Breast epithelium (tissue), 4 donors: ENCODE measurements around the gene FSIP1. TPM values are rescaled to one million over a fixed set of nuclear protein-coding genes. Genes with fewer than 3 reads are reported as not detected.

Experiments used
- DNase-seq, 2 donors: peaks; one replicate each; pipeline ENCODE4 v3.0.0-alpha.2; 2019; ENCODE audit warnings: low spot score in 2 of 2
- H3K27ac ChIP-seq, 2 donors: fragments of 200-600 bp; sonication (generic) in 1 of 2; one replicate each; pipeline ENCODE4 v1.5.1; 2016 to 2019; ENCODE audit warnings: mild to moderate bottlenecking in 1 of 2
- H3K27me3 ChIP-seq, 2 donors: fragments of 200-600 bp; sonication (generic) in 1 of 2; one replicate each; pipeline versions ENCODE4 v1.5.1 to v1.6.0; 2017 to 2019; ENCODE audit warnings: control low read depth in 1 of 2, mild to moderate bottlenecking in 1 of 2
- H3K36me3 ChIP-seq: fragments of 200-600 bp; one replicate; pipeline ENCODE4 v1.5.1; 2019
- H3K4me1 ChIP-seq, 2 donors: fragments of 200-600 bp; sonication (generic); one replicate each; pipeline ENCODE4 v1.5.1; 2016 to 2019; ENCODE audit warnings: control low read depth in 1 of 2
- H3K4me3 ChIP-seq, 3 donors: fragments of 200-600 bp; sonication (generic); 1 replicate in 2 of 3; 2 replicates in 1 of 3; pipeline ENCODE4 v1.5.1; 2016 to 2019; ENCODE audit warnings: mild to moderate bottlenecking in 3 of 3, moderate library complexity in 2 of 3
- H3K9me3 ChIP-seq, 2 donors: fragments of 200-600 bp; sonication (generic) in 1 of 2; one replicate each; pipeline ENCODE4 v1.5.1; 2016 to 2019; ENCODE audit warnings: control low read depth in 1 of 2
- CTCF ChIP-seq, 3 donors: fragments of 450-650 bp; IDR thresholded peaks; one replicate each; pipeline ENCODE4 v1.5.1; 2016 to 2017; ENCODE audit warnings: antibody characterized with exemption in 3 of 3, mild to moderate bottlenecking in 3 of 3, moderate library complexity in 3 of 3
- POLR2A ChIP-seq: fragments of 450-650 bp; IDR thresholded peaks from one replicate; pipeline ENCODE4 v1.6.1; 2016; ENCODE audit warnings: antibody characterized with exemption, mild to moderate bottlenecking, moderate library complexity
- POLR2AphosphoS5 ChIP-seq, 3 donors: sonication (generic); formaldehyde crosslinking; IDR thresholded peaks; one replicate each; pipeline ENCODE4 v1.6.1; 2017; ENCODE audit warnings: antibody characterized with exemption in 3 of 3
- intact Hi-C: fragments of 100-400 bp; cut with DNase I; formaldehyde crosslinking; loops from one replicate; pipeline ENCODE4 v1.15.1; 2023; ENCODE audit warnings: low total_unique reads
- total RNA-seq, 3 donors: library from RNA; depleted of rRNA; stranded (reverse); fragments of >200 nt; gene quantifications; one replicate each; pipeline ENCODE4 v1.1.0, GENCODE V29; 2016

The FSIP1 gene
- total RNA-seq, 3 donors from 2014 or later = 0.32 to 23.3 (median 16.2) TPM

DNA sequence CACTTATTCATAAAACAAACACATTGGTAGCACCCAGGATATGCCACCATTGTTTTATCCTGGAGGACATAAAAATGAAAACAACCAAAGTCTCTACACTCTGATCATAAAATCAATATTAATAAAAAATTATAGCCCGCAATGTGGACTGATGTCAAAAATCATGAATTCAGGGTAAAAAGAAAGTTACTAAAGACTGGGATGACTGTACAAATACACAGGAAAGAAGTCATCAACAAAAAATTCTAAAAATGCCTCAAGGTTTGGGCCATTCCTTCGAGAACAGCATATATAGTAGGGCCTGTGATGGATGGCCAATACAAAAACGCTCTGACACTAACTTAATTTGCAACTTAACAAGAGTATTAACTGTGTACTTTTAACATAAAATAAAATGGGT, 125.0 kb downstream of the FSIP1 start:
- Histone ChIP-seq H3K4me1 (no peaks in the 10 kb centered on the region), H3K9me3 (no peaks in the 10 kb centered on the region), H3K27ac (no peak overlapping the region), H3K36me3 (no peaks in the 10 kb centered on the region), H3K27me3 (no peaks in the 10 kb centered on the region), H3K4me3 (no peak overlapping the region)
- DNase-seq = no peak
- intact Hi-C loops = no loop called here
- no peak for TF ChIP-seq POLR2A

GRCh38 chr15:39657181-39657580, 125.5 kb downstream of the FSIP1 start:
- DNase-seq = no peak
- no peak for TF ChIP-seq POLR2AphosphoS5 (IDR thresholded peaks at IDR 0.05)
- no peak for TF ChIP-seq POLR2A
- no peak for TF ChIP-seq CTCF (IDR thresholded peaks at IDR 0.05)
- Histone ChIP-seq H3K36me3 (no peaks in the 10 kb centered on the region), H3K4me3 (no peak overlapping the region), H3K9me3 (no peaks in the 10 kb centered on the region), H3K27me3 (no peaks in the 10 kb centered on the region), H3K4me1 (no peaks in the 10 kb centered on the region), H3K27ac (no peak overlapping the region)
- intact Hi-C loops = no loop called here

DNA sequence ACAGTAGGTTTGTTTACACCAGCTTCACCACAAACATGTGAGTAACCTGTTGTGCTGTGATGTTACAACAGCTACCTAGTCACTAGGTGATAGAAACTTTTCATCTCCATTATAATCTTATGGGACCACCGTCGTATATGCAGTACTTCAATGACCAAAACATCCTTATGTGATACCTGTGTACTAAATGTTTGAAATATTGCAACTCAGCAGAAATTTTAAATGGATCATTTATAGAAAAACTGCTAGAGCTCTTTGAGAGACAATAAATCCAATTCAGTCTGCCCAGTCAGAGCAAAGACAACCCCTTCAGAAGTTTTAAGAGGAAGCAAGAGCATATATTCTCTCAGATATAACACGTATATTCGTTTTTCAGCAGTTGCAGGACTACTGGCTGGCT, 128.3 kb downstream of the FSIP1 start:
- no peaks in the 10 kb centered on the region for H3K36me3 ChIP-seq
- H3K4me3 ChIP-seq = no peak overlapping the region
- TF ChIP-seq CTCF (IDR thresholded peaks at IDR 0.05) (no peak), POLR2A (no peak), POLR2AphosphoS5 (IDR thresholded peaks at IDR 0.05) (no peak)
- H3K27me3 ChIP-seq = no peaks in the 10 kb centered on the region
- H3K27ac ChIP-seq = no peak overlapping the region
- intact Hi-C loops = no loop called here
- no peaks in the 10 kb centered on the region for H3K4me1 ChIP-seq
- DNase-seq = no peak
- H3K9me3 ChIP-seq = no peaks in the 10 kb centered on the region

GRCh38 chr15:39651881-39652280, 130.8 kb downstream of the FSIP1 start:
- no peaks in the 10 kb centered on the region for H3K27me3 ChIP-seq
- no peaks in the 10 kb centered on the region for H3K36me3 ChIP-seq
- DNase-seq = no peak
- no peak for TF ChIP-seq CTCF (IDR thresholded peaks at IDR 0.05)
- TF ChIP-seq POLR2A = no peak
- TF ChIP-seq POLR2AphosphoS5 (IDR thresholded peaks at IDR 0.05) = no peak
- intact Hi-C loops = no loop called here
- no peaks in the 10 kb centered on the region for H3K4me1 ChIP-seq
- H3K4me3 ChIP-seq = no peak overlapping the region
- H3K9me3 ChIP-seq = no peaks in the 10 kb centered on the region
- H3K27ac ChIP-seq = no peak overlapping the region

DNA sequence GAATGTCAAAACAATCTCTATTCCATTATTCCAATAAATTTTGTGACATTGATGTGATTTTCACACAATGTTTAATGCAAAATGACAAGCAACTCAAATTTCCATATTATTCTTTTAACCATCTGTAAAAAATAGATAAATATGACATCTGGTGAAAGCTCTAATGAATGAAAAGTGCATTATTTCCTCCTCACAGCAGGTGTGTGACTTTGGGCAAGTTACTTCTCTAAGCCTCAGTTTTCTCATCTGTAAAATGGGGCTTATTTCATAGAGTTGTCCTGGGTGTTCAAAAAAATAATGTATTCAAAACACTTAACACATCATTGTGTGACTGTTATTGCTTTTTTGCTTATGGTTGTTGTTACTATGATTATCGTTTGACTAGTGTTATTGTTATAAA, 131.3 kb downstream of the FSIP1 start:
- TF ChIP-seq CTCF (IDR thresholded peaks at IDR 0.05) (no peak), POLR2AphosphoS5 (IDR thresholded peaks at IDR 0.05) (no peak), POLR2A (no peak)

GRCh38 chr15:39649757-39650156, 132.9 kb downstream of the FSIP1 start:
- H3K27ac ChIP-seq = no peak overlapping the region
- H3K27me3 ChIP-seq = no peaks in the 10 kb centered on the region
- TF ChIP-seq POLR2A (no peak), POLR2AphosphoS5 (IDR thresholded peaks at IDR 0.05) (no peak), CTCF (IDR thresholded peaks at IDR 0.05) (no peak)
- no peak overlapping the region for H3K4me3 ChIP-seq
- no peaks in the 10 kb centered on the region for H3K4me1 ChIP-seq
- intact Hi-C loops = no loop called here
- no peak for DNase-seq
- H3K9me3 ChIP-seq = no peaks in the 10 kb centered on the region
- no peaks in the 10 kb centered on the region for H3K36me3 ChIP-seq

More for the DNA sequence above, 131.3 kb downstream of the FSIP1 start:
- H3K36me3 ChIP-seq = no peaks in the 10 kb centered on the region
- intact Hi-C loops = no loop called here
- no peaks in the 10 kb centered on the region for H3K9me3 ChIP-seq
- no peaks in the 10 kb centered on the region for H3K4me1 ChIP-seq
- no peak overlapping the region for H3K27ac ChIP-seq
- no peak overlapping the region for H3K4me3 ChIP-seq
- no peak for DNase-seq
- H3K27me3 ChIP-seq = no peaks in the 10 kb centered on the region
